SU-DHL-6 (cell line): ENCODE data around the gene B4GALT5.

Experiments used
- H2AFZ ChIP-seq: fragments of 200-600 bp; sonication (generic); 2 replicates; pipeline ENCODE4 v1.6.1; 2014; ENCODE audit warnings: low read depth, mild to moderate bottlenecking, moderate library complexity, mixed read lengths, antibody characterized with exemption, low read length; ENCODE audit not compliant: severe bottlenecking
- H3F3A ChIP-seq: fragments of 200-600 bp; shearing (Covaris generic); 2 replicates; pipeline ENCODE4 v1.6.0; 2016; ENCODE audit warnings: antibody characterized with exemption, mild to moderate bottlenecking; ENCODE audit not compliant: insufficient read depth
- H3K27ac ChIP-seq: fragments of 200-600 bp; sonication (generic); 2 replicates; pipeline ENCODE4 v1.5.1; 2016; ENCODE audit warnings: low read depth, mild to moderate bottlenecking, low read length, moderate library complexity, mixed read lengths
- H3K27me3 ChIP-seq: fragments of 200-600 bp; sonication (generic), shearing (Covaris generic); 2 replicates; pipeline ENCODE4 v1.6.0; 2014; ENCODE audit warnings: mild to moderate bottlenecking, low read length
- H3K36me3 ChIP-seq: fragments of 200-600 bp; sonication (generic); 2 replicates; pipeline ENCODE4 v1.6.1; 2014; ENCODE audit warnings: mild to moderate bottlenecking, low read length, mixed read lengths
- H3K4me2 ChIP-seq: fragments of 300-600, 200-600 bp; shearing (Covaris generic), sonication (generic); 2 replicates; pipeline ENCODE4 v1.6.0; 2014; ENCODE audit warnings: low read length, low read depth, mild to moderate bottlenecking; ENCODE audit not compliant: poor library complexity, severe bottlenecking
- H3K4me3 ChIP-seq: fragments of 200-600 bp; sonication (generic); 2 replicates; pipeline ENCODE4 v1.5.1; 2014; ENCODE audit warnings: antibody characterized with exemption, low read length, mild to moderate bottlenecking, mixed read lengths; ENCODE audit not compliant: insufficient read depth, poor library complexity, severe bottlenecking
- H3K79me2 ChIP-seq: fragments of 200-600 bp; sonication (generic); 2 replicates; pipeline ENCODE4 v1.6.1; 2014; ENCODE audit warnings: mild to moderate bottlenecking, low read length, moderate library complexity; ENCODE audit not compliant: insufficient read depth
- H3K9ac ChIP-seq: fragments of 200-600 bp; sonication (generic); 2 replicates; pipeline ENCODE4 v1.7.0; 2014; ENCODE audit warnings: mild to moderate bottlenecking, low read length
- H3K9me2 ChIP-seq: fragments of 200-600 bp; sonication (generic); replicated peaks from 2 replicates; pipeline ENCODE4 v1.6.1; 2014; ENCODE audit warnings: low read length; ENCODE audit not compliant: insufficient read depth
- H3K9me3 ChIP-seq: fragments of 200-600 bp; sonication (generic); 2 replicates; pipeline ENCODE4 v1.6.1; 2014; ENCODE audit warnings: low read length, mixed read lengths; ENCODE audit not compliant: insufficient read depth
- H4K20me1 ChIP-seq: fragments of 200-600 bp; sonication (generic); 2 replicates; pipeline ENCODE4 v1.6.1; 2014; ENCODE audit warnings: low read depth, mild to moderate bottlenecking, antibody characterized with exemption, low read length, moderate library complexity, mixed read lengths
- CTCF ChIP-seq: fragments of 200-600 bp; sonication (generic); IDR thresholded peaks from one replicate; pipeline ENCODE4 v1.5.1; 2017; ENCODE audit warnings: antibody characterized with exemption, mild to moderate bottlenecking, low read length, moderate library complexity; ENCODE audit not compliant: insufficient read depth, poor library complexity, severe bottlenecking
- EZH2phosphoT487 ChIP-seq: fragments of 200-600 bp; sonication (generic), shearing (Covaris generic); conservative IDR thresholded peaks from 2 replicates; pipeline ENCODE4 v1.6.1; 2018; ENCODE audit warnings: mild to moderate bottlenecking, antibody characterized with exemption, low read length, moderate library complexity, mixed read lengths

Gene B4GALT5

GRCh38 chr20:49633643-49634042, 80.0 kb downstream of the B4GALT5 start:
- Histone ChIP-seq H3K4me3 (peak overlapping the region; percentile 13), H3K27me3 (no peaks in the 10 kb centered on the region), H3F3A (peaks cover 92% of the 10 kb centered on the region), H3K79me2 (no peaks in the 10 kb centered on the region; the same call in 1 of the 2 replicates), H3K9ac (peak overlapping the region; percentile 51), H3K9me3 (peaks cover 5% of the 10 kb centered on the region; the same call in 1 of the 2 replicates), H2AFZ (no peak overlapping the region), H3K36me3 (peaks cover 28% of the 10 kb centered on the region), H4K20me1 (no peaks in the 10 kb centered on the region), H3K4me2 (peak overlapping the region; percentile 64), H3K9me2 (no peaks in the 10 kb centered on the region), H3K27ac (peak overlapping the region; percentile 97)
- TF ChIP-seq EZH2phosphoT487 (no peak), CTCF (no peak)

GRCh38 chr20:49633023-49633422, 80.7 kb downstream of the B4GALT5 start:
- Histone ChIP-seq H3F3A (peaks cover 92% of the 10 kb centered on the region), H3K27me3 (no peaks in the 10 kb centered on the region), H3K9me3 (peaks cover 8% of the 10 kb centered on the region; the same call in 1 of the 2 replicates), H2AFZ (no peak overlapping the region), H3K4me3 (peak overlapping the region; percentile 3), H3K4me2 (peak overlapping the region; percentile 64), H3K36me3 (peaks cover 26% of the 10 kb centered on the region), H3K9me2 (no peaks in the 10 kb centered on the region), H3K27ac (peak overlapping the region; percentile 97), H4K20me1 (no peaks in the 10 kb centered on the region), H3K9ac (peak overlapping the region; percentile 51), H3K79me2 (no peaks in the 10 kb centered on the region; the same call in 1 of the 2 replicates)
- no peak for TF ChIP-seq EZH2phosphoT487
- no peak for TF ChIP-seq CTCF

GRCh38 chr20:49631856-49632418, 81.7 kb downstream of the B4GALT5 start:
- no peaks in the 10 kb centered on the region for H4K20me1 ChIP-seq
- no peaks in the 10 kb centered on the region; the same call in 1 of the 2 replicates for H3K79me2 ChIP-seq
- H3K9me3 ChIP-seq = peaks cover 8% of the 10 kb centered on the region; the same call in 1 of the 2 replicates
- peaks cover 23% of the 10 kb centered on the region for H3K36me3 ChIP-seq
- H3K4me2 ChIP-seq = peak overlapping the region; percentile 64
- H3K27ac ChIP-seq = peak overlapping the region; percentile 97
- TF ChIP-seq CTCF (no peak), EZH2phosphoT487 (no peak)
- H3K27me3 ChIP-seq = no peaks in the 10 kb centered on the region
- peaks cover 92% of the 10 kb centered on the region for H3F3A ChIP-seq
- peak overlapping the region; percentile 3 for H3K4me3 ChIP-seq
- H3K9ac ChIP-seq = peak overlapping the region; percentile 51
- no peaks in the 10 kb centered on the region for H3K9me2 ChIP-seq
- H2AFZ ChIP-seq = no peak overlapping the region
